ENCODE data around the gene MRPL36. TPM values are rescaled to one million over a fixed set of nuclear protein-coding genes. Genes with fewer than 3 reads are reported as not detected.
A peak's percentile ranks its signal among the peaks of the same experiment; 100 is the strongest.

MRPL36 gene
- total RNA-seq, 2 experiments from 2014 or later, result 47.1 to 51.2 TPM

DNA sequence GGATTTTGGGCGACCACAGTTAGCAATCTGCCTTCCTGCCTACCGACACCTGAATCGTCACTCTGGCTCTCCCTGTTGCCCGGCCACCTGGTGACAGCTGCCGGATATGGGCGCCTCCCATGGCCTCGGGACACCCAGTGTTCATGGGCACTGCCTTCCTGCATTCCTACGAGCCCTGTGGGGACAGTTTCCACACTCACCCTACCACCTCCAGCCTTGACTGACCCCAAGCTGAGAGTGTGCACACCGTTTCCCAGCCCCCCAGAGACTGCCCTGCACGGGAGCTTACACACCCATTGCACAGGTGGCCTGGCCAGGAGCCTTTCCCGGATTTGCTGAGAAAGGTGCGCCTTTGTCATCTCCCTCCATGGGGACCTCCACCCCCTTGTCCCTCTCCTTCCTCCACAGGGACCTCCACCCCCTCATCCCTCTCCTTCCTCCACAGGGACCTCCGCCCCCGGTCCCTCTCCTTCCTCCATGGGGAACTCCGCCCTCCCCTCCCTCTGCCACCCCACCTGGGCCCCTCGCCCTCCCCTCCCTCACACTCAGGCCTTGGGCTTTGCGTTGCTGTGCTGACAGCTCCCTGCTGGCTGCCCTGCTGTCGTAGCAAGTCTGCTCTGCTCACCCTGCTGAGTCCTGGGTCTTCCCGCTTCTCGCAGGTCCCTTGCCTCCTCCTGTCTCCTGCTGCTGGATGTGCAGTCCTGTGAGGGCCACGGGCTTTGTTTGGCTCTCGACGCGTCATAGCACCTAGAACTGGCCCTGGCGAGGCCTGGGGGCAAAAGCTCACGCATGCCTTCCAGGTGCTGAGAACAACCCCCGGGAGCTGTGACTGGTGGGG lies 48.4 kb downstream of the MRPL36 start:
- Mint-ChIP-seq H3K9me3 (no peaks in the 10 kb centered on the region), H3K27ac (no peak overlapping the region), H3K4me3 (no peak overlapping the region), H3K36me3 (no peaks in the 10 kb centered on the region), H3K27me3 (no peaks in the 10 kb centered on the region), H3K4me1 (no peaks in the 10 kb centered on the region)
- ATAC-seq (ENCODE audit: low read depth) (no peak), DNase-seq (peak; percentile 17)
- POLR2A ChIA-PET, result interaction anchor here (1.2 kb wide), 1 partner anchor 42 kb away, joined by 4 read pairs; no protein-coding TSS in a partner anchor

DNA sequence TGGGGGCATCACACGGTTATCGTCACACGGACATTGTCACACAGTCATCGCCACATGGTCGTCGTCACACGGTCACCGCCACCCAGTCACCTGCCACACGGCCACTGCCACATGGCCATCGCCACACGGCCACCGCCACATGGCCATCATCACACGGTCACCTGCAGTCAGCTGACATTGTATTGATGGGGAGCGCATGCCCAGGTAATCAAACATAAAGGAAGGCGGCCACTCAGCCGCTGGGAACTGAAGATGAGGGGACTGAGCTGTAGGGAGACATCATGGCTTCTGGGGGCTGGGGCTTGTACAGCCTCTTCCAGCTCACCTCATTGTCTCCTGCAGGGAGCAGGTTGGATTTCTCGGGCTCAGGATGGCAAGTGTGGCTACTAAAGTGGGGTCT lies 49.2 kb downstream of the MRPL36 start:
- DNase-seq, result peak; percentile 16

GRCh38 chr5:1749346-1750124 lies 50.1 kb downstream of the MRPL36 start:
- Mint-ChIP-seq H3K4me3 (no peak overlapping the region), H3K4me1 (no peaks in the 10 kb centered on the region), H3K36me3 (no peaks in the 10 kb centered on the region), H3K9me3 (no peaks in the 10 kb centered on the region), H3K27me3 (no peaks in the 10 kb centered on the region), H3K27ac (no peak overlapping the region)
- POLR2A ChIA-PET, result no interaction called here
- ATAC-seq (ENCODE audit: low read depth), result no peak
- peak; percentile 19 for DNase-seq

More for the DNA sequence above, 49.2 kb downstream of the MRPL36 start:
- no peaks in the 10 kb centered on the region for H3K36me3 Mint-ChIP-seq
- H3K27ac Mint-ChIP-seq, result no peak overlapping the region
- no peak for ATAC-seq (ENCODE audit: low read depth)
- POLR2A ChIA-PET, result no interaction called here
- no peaks in the 10 kb centered on the region for H3K27me3 Mint-ChIP-seq
- H3K4me3 Mint-ChIP-seq, result no peak overlapping the region
- H3K4me1 Mint-ChIP-seq, result no peaks in the 10 kb centered on the region
- no peaks in the 10 kb centered on the region for H3K9me3 Mint-ChIP-seq

DNA sequence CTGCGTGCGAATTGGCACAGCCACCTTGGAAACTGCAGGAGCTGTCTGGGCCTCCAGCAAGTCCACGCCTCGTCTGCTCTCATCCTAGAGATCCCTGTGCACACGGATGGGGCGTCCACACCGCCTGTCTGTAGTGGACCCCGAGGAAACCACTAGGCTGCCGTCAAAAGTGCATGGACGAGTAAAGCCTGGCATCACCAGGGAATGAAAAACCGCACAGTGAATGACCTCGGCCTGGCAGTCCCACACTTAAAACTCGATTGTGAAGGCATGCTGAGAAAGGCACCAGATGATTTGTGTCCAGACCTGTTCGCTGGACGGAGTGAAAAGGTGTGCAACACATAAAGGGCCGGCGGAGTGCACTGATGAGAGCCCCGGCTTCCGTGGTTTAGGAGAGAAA lies 50.8 kb downstream of the MRPL36 start:
- Mint-ChIP-seq H3K27ac (no peak overlapping the region), H3K36me3 (no peaks in the 10 kb centered on the region), H3K9me3 (no peaks in the 10 kb centered on the region), H3K4me1 (no peaks in the 10 kb centered on the region), H3K27me3 (no peaks in the 10 kb centered on the region), H3K4me3 (no peak overlapping the region)
- POLR2A ChIA-PET, result no interaction called here
- ATAC-seq (ENCODE audit: low read depth) (no peak), DNase-seq (no peak)

Other genes starting within 250 kb of the MRPL36 start
- 10 to 100 TPM; 24.7 to 27.7 TPM for gene NDUFS6, start 1.6 kb upstream of the MRPL36 start, total RNA-seq
- not detected for gene IRX4, start 83.1 kb upstream of the MRPL36 start, total RNA-seq